Activated CD4-positive, alpha-beta T cell treated with anti-CD3 and anti-CD28 coated beads, Interleukin-10, Interleukin-2, amounts not matched to agents 100 ng/mL and 50 ng/mL, durations not matched to agents 16 hours and 8 hours (primary cell): ENCODE results near the gene PAWR.

Experiments
- DNase-seq: peaks from one replicate; pipeline ENCODE4 v3.0.0-alpha.2; 2020

Gene PAWR

DNA sequence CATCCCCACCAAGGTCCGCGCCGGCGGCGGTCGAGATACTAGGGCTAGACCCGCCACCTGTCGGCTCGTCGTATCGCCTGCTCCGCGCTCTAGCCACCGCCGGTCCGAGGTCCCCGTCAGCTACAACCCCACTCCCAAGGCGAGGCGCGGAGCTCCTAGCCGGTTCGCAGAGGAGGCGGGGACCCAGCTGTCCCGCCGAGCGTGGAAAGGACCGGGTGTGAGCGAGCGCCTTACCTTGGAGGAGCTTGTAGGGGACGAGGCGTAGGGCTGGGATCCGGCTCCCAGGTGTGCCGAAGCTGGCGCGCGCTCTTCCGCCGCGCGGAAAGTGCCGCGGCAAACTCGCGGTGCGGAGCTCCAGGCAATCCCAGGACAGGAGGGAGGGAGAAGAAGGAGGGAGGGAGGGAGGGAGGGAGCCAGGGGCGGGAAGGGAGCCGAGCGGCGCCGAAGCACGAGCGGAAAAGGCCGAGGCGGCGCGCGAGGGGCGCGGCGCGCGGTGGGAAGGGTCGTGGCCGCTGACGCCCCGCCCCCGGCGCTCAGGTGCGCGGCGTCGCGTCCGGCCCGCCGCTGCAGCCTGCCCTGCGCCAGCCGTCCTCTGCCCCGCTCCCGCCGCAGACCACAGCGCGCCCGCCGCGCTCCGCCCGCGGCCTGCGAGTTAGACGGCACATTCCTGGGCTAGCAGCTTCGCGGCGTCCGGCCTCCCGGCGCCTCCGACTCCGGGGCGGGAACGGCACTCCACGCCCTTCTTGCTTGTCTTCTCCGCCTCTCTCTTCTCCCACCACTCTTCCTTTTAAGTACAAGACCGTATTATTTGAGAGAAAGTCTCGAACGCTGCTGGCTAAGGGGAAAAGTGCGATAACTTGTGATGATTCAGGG is at the start of gene PAWR:
PAWR (minus strand) TSS at position 327 of the 873 bp plus-strand sequence. CDS start 720 bp downstream, outside the sequence.
- DNase-seq = peak; percentile 49

DNA sequence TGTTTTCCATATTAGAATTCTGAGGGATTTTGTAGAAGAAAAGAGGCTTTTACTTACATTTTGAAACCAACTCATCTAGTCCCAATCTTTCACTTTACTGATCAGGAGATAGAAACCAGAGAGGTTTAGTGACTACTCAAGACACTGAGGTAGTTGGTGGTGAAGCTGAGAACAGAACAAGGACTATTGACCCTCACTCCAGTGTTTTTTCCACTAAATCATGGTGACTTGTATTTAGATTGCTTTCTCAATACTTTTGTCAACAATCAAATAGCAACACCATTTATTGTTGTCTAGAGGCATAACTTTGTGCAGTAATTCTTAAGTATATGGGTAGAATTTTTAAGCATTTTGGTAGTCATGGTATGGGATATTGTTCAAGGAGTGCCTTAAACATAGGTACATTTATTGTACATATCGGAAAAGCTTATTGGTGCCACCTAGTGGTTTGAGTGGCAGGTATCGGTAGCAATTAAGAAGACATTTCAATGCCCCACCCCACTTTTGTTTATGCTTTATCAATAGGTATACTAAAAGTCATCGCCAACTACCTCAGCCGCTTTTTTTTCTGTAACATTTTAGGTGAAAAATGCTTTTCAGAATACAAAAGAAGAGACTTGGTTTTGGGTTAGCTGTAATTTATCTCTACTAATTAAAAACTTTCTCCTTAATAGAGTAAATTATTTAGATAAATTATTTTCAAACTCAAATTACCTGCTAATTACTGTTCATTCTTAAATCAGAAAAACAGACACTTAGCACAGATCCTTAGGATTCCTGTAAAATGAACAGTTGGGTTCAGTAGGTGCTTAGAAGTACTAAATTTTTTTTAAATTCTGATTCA is 47.3 kb upstream of the PAWR start:
- peak; percentile 64 for DNase-seq

- no peak for DNase-seq
Observed at GRCh38 chr12:79732638-79733037, 41.9 kb upstream of the PAWR start.

DNA sequence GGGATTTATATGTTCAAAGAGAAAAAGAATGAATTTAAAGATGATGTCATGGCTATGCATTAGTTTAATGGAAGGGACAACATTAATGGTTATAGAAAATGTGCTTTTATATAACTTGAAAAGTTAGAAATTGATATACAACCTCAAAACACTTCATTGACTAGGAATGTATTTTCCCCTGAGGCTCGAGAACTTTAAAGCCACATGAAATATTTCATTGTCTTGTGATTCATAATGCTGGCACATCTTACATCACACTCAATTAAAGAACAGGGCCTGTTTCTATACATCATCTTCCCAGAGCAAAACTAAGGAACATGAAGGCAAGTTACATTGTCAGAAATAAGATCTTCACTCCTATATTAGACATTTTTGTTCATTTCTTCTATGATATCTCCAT is 35.2 kb upstream of the PAWR start:
- DNase-seq = no peak

DNA sequence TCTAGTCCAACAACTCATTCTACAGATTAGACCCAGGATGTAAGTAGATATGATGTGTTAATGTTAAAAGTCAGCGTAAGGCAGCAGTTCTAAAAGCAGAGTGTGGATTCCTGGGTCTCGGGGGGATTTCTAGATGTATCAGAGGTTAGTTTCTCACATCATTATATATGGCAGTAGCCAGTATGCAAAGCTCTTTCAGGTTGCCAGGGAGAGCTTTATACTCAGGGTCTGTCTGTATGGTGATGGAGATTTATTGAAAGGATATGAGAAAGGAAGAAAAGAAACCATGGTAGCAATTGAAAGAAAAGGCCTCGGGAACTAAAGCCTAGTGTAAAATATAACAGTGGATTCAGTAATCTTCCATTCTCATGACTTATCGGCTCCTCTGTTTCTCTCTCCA is 26.2 kb upstream of the PAWR start:
- DNase-seq = no peak

DNA sequence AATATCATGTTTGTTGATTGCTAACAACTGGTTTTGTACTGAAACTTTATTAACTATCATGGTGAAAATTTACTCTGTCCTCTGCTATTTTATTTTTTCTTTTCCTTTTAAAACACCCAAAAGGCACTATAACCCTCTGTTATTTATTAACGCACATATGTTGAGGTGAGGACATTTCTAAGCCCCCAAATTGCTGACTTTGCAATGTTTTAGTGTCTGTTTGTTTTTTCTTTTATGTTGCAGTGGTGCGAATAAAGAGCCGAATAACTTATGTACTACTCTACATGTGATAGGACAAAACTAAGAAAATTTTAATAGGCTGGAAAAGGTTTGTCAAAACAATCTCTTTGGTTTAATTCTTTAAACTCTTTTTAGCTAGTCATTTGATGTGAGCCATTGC is 24.5 kb upstream of the PAWR start:
- DNase-seq = no peak

GRCh38 chr12:79710707-79711483 is 20.1 kb upstream of the PAWR start:
- DNase-seq = no peak

DNA sequence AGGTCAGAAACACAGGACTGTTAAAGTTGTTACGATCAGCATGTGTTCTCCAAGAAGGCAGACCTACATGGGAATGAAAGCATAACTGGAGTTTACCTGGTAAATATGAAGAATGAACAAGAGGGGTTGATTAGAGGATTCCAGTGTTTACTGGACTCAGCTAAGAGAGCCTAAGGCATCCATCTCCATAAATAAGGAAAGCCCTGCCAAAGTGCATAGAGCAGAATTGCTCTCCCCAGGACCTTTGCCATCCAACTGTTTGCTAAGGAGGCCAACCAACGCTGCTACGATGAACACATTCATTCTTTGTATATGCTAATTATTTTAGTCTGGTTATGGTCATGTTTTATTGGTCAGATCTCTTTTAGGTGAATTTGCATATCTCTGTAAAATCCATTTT is 17.1 kb upstream of the PAWR start:
- no peak for DNase-seq

DNA sequence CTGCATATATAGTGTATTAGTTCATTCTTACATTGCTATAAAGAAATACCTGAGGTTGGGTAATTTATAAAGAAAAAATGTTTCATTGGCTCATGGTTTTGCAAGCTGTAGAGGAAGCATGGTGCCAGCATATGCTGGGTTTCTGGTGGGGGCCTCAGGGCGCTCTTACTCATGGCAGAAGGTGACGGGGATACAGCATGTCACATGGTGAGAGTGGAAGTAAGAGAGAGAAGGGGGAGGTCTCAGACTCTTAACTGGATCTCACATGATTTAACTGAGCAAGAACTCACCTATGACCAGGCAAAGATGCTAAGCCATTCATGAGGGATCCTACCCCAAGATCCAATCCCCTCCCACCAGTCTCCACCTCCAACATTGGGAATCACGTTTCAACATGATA is 15.9 kb upstream of the PAWR start:
- DNase-seq = no peak

- DNase-seq = no peak
Observed at GRCh38 chr12:79706156-79706555, 15.4 kb upstream of the PAWR start.

DNA sequence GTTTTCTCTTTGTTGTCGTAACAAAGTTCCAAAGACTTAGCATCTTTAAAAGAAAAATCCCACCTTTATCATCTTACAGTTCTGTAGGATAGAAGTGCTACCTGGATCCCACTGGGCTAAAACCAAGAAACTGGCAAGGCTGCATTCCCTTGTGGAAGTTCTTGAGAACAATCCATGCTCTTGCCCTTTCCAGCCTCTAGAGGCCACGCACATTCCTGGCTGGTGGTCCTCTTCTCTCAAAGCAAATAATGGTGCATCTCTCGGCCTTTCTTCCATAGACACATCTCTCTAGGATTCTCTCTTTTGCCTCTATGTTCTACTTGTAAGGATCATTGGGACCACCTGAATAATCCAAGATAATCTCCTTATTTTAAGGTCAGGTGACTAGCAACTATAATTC is 8.2 kb upstream of the PAWR start:
- DNase-seq = no peak

DNA sequence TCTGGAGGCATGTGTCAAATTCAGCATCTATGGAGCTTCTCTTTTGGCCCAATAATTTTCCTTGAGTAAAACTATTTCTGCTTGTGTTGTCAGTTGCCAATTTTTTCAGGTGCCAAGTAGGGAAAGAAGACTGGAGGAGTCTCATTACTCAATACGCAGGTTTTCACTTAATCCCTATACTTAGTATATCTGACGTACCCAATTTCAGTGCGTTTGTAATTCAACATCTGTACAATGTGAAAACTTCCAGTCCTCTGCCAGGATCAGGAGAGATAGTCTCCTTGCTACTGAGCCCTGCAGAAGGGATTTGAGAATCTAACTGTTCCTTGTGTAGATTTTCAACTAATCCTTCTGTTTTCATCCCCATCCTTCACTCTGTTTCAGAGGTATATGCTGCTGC is 5.7 kb upstream of the PAWR start:
- no peak for DNase-seq

DNA sequence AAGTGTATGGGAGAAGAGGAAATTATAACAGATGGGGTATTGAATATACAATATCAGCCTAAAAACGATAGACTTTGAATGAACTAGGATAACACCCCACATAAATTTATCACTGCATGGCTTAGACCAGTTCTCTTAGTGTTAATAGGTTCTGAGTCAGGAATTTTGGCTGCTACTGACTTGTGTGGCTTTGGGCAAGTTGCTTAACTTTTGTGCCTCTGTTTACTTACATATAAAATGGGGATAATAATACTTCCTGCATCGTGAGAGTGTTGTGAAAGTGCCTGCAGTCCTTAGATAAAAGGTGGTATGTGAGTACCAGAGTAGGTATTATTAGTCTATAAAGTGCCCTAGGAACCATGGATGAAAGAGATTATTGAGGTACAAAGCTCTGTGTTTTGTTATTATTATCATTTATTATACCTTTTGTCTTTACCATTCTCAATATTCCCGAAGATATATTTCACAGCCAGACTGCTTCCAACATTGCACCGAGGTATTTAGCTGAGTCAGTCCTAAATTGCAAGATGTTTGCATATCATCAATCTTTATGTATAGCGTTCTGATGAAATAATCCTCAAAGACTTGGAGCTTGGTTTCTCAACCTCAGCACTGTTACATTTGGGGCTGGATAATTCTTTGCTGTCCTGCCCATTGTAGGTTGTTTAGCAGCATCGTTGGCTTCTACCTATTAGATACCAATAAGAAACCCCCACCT is 2.3 kb upstream of the PAWR start:
- DNase-seq = no peak

DNA sequence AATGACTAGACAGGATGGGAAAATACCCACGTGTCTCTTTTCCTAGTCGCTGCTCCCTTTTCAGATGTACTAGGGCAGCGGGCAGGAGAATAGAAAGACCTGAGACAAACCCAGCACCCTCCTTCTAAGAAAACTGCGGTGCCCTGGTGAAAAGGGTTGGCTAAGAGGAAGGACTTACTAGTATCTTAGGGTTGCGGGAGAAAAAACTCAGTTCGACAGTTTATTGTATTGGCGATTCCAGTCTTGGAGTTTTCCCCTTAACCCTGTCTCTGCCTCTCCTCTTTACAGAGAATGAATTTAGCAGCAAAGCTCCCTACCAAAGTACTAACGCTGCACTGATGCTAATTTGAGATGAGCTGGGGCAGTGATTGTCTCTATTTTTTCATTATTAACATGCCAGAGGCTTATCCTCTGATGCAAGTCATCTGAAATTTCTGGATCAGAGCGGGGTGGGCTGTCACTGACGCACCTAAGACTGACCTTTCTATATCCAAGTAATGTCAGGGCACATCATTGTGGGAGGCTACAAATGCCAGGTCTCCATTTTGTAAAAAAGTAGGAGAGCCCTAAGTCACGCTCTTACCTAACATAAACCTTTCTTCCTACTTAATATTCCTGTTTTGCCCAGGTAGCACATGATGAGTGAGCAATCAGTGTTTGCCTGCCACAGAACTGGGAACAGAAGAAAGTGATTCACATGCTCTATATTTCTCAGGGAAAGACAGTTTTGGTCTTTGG is 916 bp upstream of the PAWR start:
- DNase-seq = no peak

DNA sequence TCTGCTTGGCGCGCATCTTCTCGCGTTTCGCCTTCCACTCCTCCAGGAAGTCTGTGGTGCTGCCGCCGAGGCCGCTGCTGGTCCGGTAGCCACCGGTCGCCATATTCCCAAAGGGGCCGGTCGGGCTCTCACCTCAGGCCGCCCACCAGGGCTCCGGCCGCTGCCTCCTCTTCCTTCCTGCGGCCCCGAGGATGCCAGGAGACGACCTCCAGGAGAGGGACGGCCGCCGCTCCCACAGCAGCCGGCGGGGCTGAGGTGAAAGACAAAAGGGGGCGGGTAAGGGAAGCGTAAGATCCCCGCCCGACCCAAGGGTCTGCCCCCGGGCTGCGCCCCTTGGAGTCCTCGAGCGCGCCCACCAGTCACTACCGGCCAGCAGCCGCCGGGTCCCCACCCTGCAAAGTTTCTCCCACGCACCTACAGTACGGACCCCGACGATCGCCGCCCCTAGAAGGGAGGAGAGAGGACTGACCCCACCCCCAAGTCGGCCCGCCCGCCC is 574 bp downstream of the PAWR start:
- DNase-seq = no peak

GRCh38 chr12:79689477-79690141 is 1.2 kb downstream of the PAWR start:
- DNase-seq = peak; percentile 11

GRCh38 chr12:79689061-79689476 is 1.7 kb downstream of the PAWR start:
- no peak for DNase-seq

DNA sequence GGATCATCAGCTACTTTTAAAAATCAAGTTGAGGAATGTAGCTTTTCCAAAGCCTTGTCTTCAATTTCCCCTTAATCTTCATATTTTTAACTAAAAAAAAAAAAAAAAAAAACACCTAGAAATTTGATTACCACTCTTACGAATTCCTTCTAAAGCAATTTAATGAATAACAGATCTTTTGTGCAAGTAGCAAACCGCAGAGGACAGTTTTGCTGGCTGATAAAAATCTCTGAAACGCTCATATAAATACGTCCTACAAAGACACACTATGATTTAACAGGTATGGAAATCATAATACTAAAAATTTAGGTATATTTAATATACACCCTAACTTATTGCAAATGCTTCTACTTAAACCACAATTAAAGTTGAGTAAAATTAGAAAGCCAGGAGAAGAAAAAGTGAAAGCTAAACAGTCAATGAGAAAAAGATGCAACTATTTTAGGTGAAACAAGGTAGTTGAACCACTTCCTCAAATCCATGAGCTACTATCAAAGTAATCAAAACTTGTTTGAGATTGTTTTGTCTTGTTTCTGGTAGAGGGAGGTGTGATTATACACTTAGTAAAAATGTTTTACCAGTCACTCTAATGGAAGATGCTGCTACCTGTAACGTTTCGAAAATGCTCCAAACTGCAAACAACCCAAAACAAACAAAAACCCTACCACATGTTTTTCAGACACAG is 2.2 kb downstream of the PAWR start:
- peak; percentile 16 for DNase-seq

DNA sequence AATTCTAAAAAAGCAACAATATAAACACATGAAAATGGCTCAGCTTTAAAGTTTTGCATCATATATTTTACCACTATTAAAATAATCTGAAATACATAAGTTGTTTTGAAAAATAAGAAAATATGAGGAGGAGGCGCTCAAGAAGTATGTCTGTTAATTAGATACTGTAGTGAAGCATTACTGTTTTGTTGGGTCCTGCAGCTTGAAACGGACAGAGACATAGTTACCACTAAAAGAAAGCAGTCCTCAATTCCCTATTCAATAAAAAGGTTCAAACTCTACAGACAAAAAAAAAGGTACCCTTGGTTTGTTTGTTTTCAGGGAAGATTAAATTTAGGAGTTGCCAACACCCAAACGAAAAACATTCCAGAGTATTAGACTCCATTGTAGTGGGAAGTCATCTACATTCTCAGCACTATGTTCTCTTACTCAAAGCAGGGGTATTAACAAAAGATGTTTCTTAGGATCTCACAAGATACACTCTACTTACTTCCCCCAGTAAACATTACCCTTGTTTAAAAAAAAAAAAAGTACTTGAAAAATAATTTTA is 3.0 kb downstream of the PAWR start:
- DNase-seq = no peak

GRCh38 chr12:79686171-79686570 is 4.6 kb downstream of the PAWR start:
- no peak for DNase-seq
